CD4-positive, alpha-beta T cell treated with Interleukin-2 at 100 ng/mL for 4 hours (primary cell): ENCODE results near the gene FBXL16.

Experiments
- DNase-seq: peaks from one replicate; pipeline ENCODE4 v3.0.0-alpha.2; 2020; ENCODE audit warnings: low spot score

Gene FBXL16

DNA sequence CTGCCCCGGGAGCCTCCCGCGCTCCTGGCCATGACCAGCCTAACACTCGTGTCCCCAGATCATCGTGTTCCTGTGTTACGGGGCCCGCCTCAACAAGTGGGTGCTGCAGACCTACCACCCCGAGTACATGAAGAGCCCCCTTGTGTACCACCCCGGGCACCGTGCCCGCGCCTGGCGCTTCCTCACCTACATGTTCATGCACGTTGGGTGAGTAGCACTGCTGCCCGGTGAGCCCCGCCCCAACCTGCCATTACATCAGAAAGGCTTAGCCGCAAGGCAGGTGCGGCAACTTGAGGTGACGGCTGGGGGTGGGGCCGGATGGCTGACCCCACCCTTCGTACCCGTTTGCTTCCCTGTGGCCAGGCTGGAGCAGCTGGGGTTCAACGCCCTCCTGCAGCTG lies 28.7 kb downstream of the FBXL16 start:
- DNase-seq = peak; percentile 44

- DNase-seq = no peak
Observed at GRCh38 chr16:676565-676902, 29.1 kb downstream of the FBXL16 start.

DNA sequence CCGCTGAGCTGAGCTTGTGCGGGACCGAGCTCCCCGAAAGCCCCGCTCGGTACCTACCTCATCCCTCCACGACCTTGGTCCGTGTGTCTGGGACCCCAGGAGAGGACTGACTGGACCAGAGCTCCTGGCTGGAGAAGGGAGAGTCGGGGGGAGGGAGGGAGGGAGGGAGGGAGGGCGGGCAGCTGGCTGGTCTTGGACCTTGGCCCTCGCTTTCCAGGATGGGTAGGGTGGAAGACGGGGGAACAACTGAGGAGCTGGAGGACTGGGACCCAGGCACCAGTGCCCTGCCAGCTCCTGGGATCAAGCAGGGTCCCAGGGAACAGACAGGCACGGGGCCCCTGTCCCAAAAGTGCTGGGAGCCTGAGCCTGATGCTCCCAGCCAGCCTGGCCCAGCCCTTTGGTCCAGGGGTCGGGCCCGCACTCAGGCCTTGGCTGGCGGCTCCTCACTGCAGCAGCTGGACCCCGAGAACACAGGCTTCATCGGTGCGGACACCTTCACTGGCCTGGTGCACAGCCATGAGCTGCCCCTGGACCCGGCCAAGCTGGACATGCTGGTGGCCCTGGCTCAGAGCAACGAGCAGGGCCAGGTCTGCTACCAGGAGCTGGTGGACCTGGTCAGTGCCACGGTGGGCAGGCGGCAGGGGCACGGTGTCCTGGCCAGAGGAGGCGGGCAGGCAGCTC lies 29.6 kb downstream of the FBXL16 start:
- DNase-seq = no peak

DNA sequence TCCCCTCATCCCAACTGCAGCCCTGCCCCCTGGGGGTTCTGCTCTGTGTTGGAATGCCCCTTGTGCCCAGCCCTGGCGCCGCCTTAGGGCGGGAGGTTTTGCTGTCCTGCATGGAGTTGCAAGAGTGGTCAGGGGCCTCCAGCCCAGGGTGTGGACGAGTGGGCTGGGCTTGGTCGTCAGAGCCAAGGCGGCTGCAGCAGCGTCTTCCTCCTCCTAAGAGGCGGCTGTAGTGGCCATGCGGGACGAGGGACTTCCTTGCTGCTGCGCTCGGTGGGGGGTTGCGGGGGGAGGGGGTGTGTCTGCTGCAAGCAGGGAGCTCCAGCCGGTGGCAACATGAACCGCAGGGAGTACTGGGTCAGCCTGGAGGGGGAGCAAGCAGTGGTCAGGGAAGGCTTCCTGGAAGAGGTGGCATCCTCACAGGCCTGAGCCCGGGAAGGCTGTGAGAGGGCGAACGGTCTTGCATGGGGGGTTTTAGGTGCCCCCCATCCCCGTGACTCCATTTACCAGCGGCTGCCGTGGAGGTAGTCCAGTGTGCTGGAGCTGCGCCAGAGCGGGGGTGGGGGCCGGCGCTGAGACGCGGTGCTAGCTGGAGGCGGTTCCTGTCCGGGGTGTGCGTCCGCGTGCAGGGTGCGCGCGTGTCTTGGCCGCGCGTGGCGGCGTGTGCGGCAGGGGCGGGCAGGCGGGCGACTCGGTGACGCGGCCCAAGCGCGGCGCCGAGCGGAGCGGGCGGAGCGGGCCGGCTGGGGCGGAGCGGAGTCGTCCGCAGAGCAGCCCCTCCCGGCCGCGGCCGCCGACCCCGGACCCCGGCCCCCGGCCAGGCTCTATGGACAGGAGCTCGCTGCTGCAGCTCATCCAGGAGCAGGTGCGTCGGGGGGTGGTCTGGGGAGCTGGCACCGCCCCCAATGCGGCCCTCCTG lies 30.4 kb downstream of the FBXL16 start, which contains the start of gene RHBDL1:
Gene RHBDL1, plus strand, starts transcription at position 704 of the 916 bp plus-strand sequence. Its CDS starts 120 bp downstream, at position 824.
- no peak for DNase-seq

GRCh38 chr16:674214-674881 lies 31.3 kb downstream of the FBXL16 start:
- DNase-seq = no peak

DNA sequence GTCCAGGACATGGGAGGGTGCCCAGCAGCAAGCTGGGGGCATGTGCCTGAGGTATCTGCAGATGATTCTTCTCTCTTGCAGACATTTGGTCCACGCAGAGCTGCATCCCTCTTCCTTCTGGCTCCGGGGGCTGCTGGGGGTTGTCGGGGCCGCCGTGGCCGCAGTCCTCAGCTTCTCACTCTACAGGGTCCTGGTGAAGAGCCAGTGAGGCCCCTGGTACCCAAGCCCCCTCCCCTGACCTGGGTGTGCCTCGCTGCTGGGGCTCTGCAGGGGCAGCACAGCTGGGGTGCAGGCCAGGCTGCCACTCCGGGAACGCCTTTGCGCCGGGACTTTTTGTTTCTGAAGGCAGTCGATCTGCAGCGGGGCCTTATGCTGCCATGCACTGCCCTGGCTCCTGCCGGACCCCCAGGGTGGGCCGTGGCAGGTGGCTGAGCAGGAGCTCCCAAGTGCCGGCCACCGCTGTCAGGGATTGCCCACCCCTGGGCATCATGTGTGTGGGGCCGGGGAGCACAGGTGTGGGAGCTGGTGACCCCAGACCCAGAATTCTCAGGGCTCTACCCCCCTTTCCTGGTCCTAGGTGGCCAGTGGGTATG lies 32.1 kb downstream of the FBXL16 start:
- DNase-seq = no peak

DNA sequence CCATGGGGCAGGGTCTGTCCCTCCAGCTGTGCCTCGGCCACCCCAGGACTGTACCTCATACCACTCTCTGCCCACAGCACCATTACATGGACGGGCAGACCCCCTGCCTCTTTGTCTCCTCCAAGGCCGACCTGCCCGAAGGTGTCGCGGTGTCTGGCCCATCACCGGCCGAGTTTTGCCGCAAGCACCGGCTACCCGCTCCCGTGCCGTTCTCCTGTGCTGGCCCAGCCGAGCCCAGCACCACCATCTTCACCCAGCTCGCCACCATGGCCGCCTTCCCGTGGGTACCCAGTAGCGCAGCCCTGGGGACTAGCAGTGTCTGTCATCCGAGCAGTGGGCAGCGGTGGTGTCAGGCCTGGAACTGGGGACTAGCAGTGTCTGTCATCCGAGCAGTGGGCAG lies 32.8 kb downstream of the FBXL16 start:
- DNase-seq = no peak

GRCh38 chr16:672371-672770 lies 33.2 kb downstream of the FBXL16 start:
- DNase-seq = no peak

DNA sequence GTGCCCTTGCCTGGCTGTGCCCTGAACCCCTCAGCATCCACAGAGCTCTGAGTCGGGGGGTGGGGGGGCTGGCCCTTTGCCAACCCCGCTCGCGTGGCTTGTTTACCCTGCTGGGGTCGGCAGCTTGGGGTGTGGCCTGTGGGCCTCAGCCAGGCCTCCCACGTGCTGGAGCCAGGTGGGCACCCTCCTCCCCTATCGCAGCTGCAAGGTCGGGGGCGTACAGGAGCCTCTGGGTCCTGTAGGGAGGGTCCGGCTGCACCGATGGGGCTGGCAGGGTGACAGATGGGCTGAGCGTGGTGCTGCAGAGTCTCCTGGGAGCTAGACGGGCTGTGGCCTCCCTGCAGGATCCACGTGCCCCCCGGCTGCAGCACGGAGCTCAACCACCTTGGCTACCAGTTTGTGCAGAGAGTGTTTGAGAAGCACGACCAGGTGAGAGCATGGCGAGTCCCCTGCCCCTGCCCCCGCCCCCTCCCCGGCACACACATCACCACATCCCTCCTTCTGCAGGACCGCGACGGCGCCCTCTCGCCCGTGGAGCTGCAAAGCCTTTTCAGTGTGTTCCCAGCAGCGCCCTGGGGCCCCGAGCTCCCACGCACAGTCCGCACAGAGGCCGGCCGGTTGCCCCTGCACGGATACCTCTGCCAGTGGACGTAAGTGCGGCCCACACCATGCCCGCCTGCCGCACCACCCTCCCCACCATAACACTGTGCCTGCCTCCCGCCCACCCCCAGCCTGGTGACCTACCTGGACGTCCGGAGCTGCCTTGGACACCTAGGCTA lies 34.1 kb downstream of the FBXL16 start:
- no peak for DNase-seq

- no peak for DNase-seq
Observed at GRCh38 chr16:670485-671352, 34.9 kb downstream of the FBXL16 start.

- DNase-seq = no peak
Observed at GRCh38 chr16:669666-670065, 35.9 kb downstream of the FBXL16 start.

DNA sequence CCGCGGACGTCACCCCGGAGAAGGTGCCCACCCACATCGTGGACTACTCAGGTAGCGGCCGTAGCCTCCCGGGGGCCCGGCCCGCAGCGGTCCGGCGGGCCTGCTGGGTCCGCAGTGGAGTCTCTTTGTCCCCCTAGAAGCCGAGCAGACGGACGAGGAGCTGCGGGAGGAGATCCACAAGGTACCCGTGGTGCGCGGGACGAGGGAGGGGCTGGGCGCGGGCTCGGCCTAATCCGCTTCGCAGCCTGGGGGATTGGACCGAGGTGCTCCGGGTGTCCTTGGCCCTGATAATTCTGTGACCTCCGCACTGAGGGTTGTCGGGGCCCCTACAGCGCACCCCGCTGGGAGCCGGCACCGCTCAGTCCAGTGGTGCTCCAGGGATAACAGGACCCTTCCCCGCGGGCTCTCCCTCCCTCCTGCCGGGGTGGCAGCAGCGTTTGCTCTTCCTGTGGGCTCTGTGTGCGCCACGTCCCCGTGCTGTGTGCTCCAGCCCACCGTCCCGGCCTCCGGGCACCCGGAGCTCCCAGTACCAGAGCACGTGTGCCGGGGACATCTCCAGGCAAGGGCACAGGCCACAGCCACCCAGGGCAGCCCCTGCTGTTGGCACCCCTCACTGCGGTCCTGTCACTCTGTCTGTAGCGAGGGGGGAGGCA lies 37.0 kb downstream of the FBXL16 start:
- DNase-seq = no peak

- peak; percentile 92 for DNase-seq
Observed at GRCh38 chr16:667780-668518, 37.7 kb downstream of the FBXL16 start, which contains the start of gene RHOT2. Gene RHOT2 (plus strand): TSS chr16:668132. CDS start chr16:668200, 68 bp downstream.

DNA sequence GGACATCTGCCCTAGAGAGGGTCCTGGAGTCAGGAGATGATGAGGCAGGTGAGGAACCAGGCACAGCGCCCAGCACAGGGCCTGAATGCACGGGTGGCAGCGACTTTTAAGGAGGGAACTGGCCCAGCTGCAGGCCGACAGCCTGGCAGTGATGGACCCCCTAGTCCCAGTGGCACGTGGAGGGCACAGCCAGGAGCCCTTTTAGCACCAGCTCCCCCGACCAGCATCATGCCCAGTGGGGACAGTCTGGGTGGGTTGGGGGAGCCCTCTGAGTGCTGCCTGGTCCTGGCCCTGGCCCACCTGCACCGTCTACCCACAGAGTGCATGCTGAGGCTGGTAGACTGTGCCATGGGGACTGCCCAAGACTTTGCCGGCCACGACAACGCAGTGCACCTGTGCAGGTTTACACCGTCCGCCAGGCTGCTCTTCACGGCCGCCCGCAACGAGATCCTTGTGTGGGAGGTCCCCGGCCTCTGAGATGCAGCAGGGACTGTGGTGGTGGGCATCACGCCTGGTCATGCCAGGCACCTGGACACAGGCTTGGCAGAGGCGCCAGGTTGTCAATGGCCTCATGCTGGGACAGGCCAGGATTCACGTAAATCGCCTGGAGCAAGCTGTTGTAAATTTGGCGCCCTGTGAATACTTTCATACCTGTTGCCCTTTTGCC lies 38.4 kb downstream of the FBXL16 start:
- DNase-seq = no peak

GRCh38 chr16:666572-666971 lies 39.0 kb downstream of the FBXL16 start:
- DNase-seq = no peak

DNA sequence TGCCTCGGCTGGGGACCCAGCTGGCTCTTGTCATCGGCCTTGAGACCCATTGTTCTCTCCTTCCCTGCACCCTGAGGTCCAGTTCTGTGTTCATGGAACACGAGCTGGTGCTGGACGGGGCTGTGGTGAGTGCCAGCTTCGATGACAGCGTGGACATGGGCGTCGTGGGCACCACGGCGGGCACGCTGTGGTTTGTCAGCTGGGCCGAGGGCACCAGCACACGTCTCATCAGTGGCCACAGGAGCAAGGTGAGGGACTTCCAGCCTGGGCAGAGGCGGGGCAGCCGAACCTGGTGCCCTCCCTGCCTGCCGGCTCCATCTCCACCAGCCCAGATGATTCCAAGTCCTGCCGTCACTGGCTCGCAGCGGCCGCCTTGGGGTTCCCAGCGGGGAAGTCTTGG lies 43.0 kb downstream of the FBXL16 start:
- no peak for DNase-seq

DNA sequence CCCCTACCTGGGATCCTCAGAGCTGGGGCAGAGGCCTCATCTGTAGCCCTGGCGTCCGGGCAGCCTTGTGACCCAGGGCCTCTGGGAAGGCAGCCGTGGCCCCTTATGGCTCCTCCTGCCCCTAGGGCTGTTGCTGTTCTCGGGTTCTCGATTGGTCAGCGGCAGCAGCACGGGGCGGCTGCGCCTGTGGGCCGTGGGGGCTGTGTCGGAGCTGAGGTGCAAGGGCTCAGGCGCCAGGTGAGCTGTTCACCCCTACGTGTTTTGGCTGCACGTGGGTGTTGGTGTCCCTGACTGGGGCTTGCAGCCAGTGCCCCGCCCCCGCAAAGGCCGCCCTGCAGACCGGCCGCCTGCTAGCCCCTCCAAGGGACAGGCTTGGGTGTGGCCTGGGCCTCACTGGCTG lies 43.5 kb downstream of the FBXL16 start:
- no peak for DNase-seq

DNA sequence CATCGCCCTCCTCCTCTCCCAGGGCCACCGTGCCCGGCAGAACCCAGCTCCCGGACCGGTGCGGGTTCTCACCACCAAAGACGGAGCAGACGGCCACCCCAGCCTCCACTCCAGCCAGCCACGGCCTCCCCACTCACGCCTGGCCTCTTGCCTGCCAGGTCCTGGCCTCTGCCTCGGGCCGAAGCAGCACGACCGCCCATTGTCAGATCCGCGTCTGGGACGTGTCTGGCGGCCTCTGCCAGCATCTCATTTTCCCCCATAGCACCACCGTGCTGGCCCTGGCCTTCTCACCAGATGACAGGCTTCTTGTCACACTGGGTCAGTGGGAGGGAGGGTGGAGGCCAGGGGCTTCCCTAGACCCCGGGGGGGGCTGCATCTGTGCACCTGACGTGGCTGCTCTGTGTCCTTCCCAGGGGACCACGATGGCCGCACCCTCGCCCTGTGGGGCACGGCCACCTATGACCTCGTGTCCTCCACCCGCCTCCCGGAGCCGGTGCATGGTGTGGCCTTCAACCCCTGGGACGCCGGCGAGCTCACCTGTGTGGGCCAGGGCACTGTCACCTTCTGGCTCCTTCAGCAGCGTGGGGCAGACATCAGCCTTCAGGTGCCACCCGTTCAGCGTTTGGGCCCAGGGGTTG lies 44.3 kb downstream of the FBXL16 start:
- DNase-seq = no peak
